Astrocyte of the cerebellum (primary cell): ENCODE data around the gene NACC1.

Experiments
- DNase-seq: peaks from one replicate; pipeline ENCODE4 v3.0.0-alpha.2; 2011; ENCODE audit warnings: low read depth
- H3K4me3 ChIP-seq: 2 replicates; pipeline ENCODE4 v1.5.1; 2011; ENCODE audit warnings: mild to moderate bottlenecking, low read depth, low read length, moderate library complexity
- in situ Hi-C: cut with HindIII; loops from 2 replicates; pipeline ENCODE4 v1.10.0; 2017; ENCODE audit warnings: low sequenced_read_pairs
- TF ChIP-seq, protein P1 (sequence below): IDR thresholded peaks from 2 replicates; pipeline ENCODE4 v1.5.1; 2012; ENCODE audit warnings: low read length, low read depth, moderate library complexity, mild to moderate bottlenecking; ENCODE audit errors: missing control alignments

Gene NACC1

DNA sequence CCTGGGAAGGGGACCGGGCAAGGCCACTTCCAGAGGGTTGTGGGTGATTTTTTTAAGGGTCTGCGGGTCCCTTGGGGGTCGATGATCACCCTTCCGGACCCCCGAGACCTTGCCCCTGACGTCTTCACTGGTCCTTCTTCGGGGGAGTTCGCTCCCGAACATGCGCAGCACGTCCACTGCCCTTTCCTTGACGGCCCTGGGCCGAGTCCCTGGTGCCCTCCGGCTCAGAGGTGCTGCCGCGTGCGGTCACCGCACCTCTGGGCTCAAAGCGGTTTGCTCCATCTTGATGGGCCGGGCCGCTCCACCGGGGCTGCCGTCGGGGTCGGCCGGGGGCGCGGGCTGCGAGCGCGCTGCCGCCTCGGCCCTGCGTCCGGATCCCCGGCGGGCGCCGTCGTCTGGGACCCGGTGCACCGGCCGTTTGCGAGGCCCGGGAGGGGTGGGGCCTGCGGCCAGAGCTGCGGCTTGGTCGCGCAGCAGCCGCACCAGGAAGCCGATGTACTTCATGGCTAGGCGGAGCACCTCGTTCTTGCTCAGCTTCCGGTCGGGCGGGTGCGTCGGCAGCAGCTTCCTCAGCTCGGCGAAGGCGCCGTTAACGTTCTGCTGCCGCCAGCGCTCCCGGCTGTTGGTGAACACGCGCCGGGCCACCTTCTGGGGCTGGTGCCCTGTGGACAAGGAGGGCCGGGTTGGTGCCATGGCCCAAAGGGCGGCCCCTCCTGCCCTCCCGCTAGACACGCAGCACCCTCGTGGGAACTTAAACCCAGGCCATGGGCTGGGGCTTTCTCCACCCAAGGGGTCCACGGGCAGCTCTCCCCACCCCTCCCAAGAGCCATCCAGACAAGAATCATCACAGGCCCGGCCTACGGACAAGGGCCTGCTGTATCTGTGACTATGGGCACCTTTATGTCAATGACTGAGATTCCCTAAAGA, 18.7 kb upstream of the NACC1 start:
- no peak overlapping the region for H3K4me3 ChIP-seq
- in situ Hi-C loops: no loop called here
- TF ChIP-seq, protein P1, sequence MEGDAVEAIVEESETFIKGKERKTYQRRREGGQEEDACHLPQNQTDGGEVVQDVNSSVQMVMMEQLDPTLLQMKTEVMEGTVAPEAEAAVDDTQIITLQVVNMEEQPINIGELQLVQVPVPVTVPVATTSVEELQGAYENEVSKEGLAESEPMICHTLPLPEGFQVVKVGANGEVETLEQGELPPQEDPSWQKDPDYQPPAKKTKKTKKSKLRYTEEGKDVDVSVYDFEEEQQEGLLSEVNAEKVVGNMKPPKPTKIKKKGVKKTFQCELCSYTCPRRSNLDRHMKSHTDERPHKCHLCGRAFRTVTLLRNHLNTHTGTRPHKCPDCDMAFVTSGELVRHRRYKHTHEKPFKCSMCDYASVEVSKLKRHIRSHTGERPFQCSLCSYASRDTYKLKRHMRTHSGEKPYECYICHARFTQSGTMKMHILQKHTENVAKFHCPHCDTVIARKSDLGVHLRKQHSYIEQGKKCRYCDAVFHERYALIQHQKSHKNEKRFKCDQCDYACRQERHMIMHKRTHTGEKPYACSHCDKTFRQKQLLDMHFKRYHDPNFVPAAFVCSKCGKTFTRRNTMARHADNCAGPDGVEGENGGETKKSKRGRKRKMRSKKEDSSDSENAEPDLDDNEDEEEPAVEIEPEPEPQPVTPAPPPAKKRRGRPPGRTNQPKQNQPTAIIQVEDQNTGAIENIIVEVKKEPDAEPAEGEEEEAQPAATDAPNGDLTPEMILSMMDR: no peak
- DNase-seq: no peak

GRCh38 chr19:13100031-13100588, 18.0 kb upstream of the NACC1 start:
- in situ Hi-C loops: no loop called here

DNA sequence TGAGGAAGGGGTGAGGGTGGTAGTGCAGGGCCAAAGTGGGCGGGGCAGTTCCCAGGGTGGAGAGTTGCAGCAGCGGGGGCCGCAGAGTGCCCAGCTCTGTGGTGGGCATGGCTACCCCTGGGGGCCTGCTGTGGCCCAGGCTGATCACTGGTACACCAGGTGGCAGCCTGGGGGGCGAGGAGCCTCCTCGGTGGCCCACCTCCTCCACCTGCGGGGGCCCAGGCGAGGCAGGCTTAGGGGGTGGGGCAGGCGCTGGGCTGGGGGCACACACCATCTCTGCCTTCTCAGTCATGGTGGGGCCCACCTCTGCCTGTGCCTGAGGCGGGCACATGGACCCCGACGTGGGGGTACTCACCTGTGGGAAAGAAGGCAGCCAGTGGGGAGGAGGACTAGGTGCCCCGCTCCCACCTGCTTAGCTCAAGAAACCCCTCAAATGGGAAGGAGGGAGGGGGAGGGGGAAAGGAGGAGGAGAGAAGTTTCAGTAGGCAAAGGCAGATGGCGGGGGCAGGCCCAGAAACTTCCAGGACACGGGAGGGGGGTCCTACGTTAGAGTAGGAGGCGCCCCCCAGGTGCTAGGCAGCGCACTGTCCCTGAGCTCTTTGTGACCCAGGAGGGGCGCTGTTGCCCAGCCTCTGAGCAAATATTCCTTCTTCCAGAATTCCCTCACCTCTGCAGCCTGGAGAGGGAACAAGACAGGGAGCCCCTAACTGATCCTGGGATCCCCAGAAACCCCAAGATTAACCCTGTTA, 17.0 kb upstream of the NACC1 start:
- no peak overlapping the region for H3K4me3 ChIP-seq
- in situ Hi-C loops: no loop called here

More at GRCh38 chr19:13100031-13100588, 18.0 kb upstream of the NACC1 start:
- H3K4me3 ChIP-seq: no peak overlapping the region
- no peak for DNase-seq
- TF ChIP-seq, protein P1: no peak

GRCh38 chr19:13101590-13102415, 16.3 kb upstream of the NACC1 start:
- H3K4me3 ChIP-seq: no peak overlapping the region
- TF ChIP-seq, protein P1: no peak
- no peak for DNase-seq
- in situ Hi-C loops: no loop called here

More for the DNA sequence above, 17.0 kb upstream of the NACC1 start:
- TF ChIP-seq, protein P1: no peak
- DNase-seq: no peak

GRCh38 chr19:13102416-13102665, 15.7 kb upstream of the NACC1 start:
- no peak for DNase-seq
- TF ChIP-seq, protein P1: no peak
- no peak overlapping the region for H3K4me3 ChIP-seq
- in situ Hi-C loops: no loop called here
